Measurements from ENCODE around the gene ICE2.

The ICE2 gene

GRCh38 chr15:60418096-60418495 lies 60.8 kb downstream of the ICE2 start:
- no peaks in the 10 kb centered on the region for H3K9me2 ChIP-seq (replicated peaks; ENCODE audit: low read depth, low read length)
- H3K9me3 ChIP-seq (ENCODE audit: insufficient read depth, low read depth, low read length) = no peaks in the 10 kb centered on the region
- no peak overlapping the region for H3K4me3 ChIP-seq (ENCODE audit: low read length, poor library complexity, severe bottlenecking)
- no peaks in the 10 kb centered on the region for H4K20me1 ChIP-seq (ENCODE audit: insufficient read depth, low read length, poor library complexity, severe bottlenecking)
- no peak overlapping the region for H3K4me2 ChIP-seq (ENCODE audit: low read depth, low read length, poor library complexity, severe bottlenecking)
- H3K27me3 ChIP-seq (ENCODE audit: insufficient read depth, low read length, poor library complexity, severe bottlenecking) = no peaks in the 10 kb centered on the region
- no peak overlapping the region for H3K9ac ChIP-seq (ENCODE audit: low read depth, low read length, poor library complexity, severe bottlenecking)
- no peaks in the 10 kb centered on the region for H3K4me1 ChIP-seq (ENCODE audit: insufficient read depth, low read length, poor library complexity, severe bottlenecking)
- H3K79me2 ChIP-seq (ENCODE audit: insufficient read depth, low read length) = no peaks in the 10 kb centered on the region
- no peaks in the 10 kb centered on the region for H3K36me3 ChIP-seq (ENCODE audit: insufficient read depth, low read length)
- TF ChIP-seq CTCF (conservative IDR thresholded peaks at IDR 0.05; ENCODE audit: low read length) = no peak
- TF ChIP-seq EZH2phosphoT487 (IDR thresholded peaks at IDR 0.05; ENCODE audit: borderline replicate concordance) = no peak
- no peak overlapping the region for H2AFZ ChIP-seq (ENCODE audit: low read length)
- no peaks in the 10 kb centered on the region for H3F3A ChIP-seq (ENCODE audit: low read depth)

GRCh38 chr15:60417112-60417511 lies 61.8 kb downstream of the ICE2 start:
- H3K4me1 ChIP-seq (ENCODE audit: insufficient read depth, low read length, poor library complexity, severe bottlenecking) = no peaks in the 10 kb centered on the region
- no peak overlapping the region for H3K4me2 ChIP-seq (ENCODE audit: low read depth, low read length, poor library complexity, severe bottlenecking)
- no peak overlapping the region for H3K9ac ChIP-seq (ENCODE audit: low read depth, low read length, poor library complexity, severe bottlenecking)
- no peaks in the 10 kb centered on the region for H3K79me2 ChIP-seq (ENCODE audit: insufficient read depth, low read length)
- H3K27me3 ChIP-seq (ENCODE audit: insufficient read depth, low read length, poor library complexity, severe bottlenecking) = no peaks in the 10 kb centered on the region
- no peak overlapping the region for H2AFZ ChIP-seq (ENCODE audit: low read length)
- H3F3A ChIP-seq (ENCODE audit: low read depth) = no peaks in the 10 kb centered on the region
- TF ChIP-seq CTCF (conservative IDR thresholded peaks at IDR 0.05; ENCODE audit: low read length) (no peak), EZH2phosphoT487 (IDR thresholded peaks at IDR 0.05; ENCODE audit: borderline replicate concordance) (no peak)
- no peaks in the 10 kb centered on the region for H3K36me3 ChIP-seq (ENCODE audit: insufficient read depth, low read length)
- no peak overlapping the region for H3K4me3 ChIP-seq (ENCODE audit: low read length, poor library complexity, severe bottlenecking)
- no peaks in the 10 kb centered on the region for H3K9me3 ChIP-seq (ENCODE audit: insufficient read depth, low read depth, low read length)
- no peaks in the 10 kb centered on the region for H4K20me1 ChIP-seq (ENCODE audit: insufficient read depth, low read length, poor library complexity, severe bottlenecking)
- no peaks in the 10 kb centered on the region for H3K9me2 ChIP-seq (replicated peaks; ENCODE audit: low read depth, low read length)

DNA sequence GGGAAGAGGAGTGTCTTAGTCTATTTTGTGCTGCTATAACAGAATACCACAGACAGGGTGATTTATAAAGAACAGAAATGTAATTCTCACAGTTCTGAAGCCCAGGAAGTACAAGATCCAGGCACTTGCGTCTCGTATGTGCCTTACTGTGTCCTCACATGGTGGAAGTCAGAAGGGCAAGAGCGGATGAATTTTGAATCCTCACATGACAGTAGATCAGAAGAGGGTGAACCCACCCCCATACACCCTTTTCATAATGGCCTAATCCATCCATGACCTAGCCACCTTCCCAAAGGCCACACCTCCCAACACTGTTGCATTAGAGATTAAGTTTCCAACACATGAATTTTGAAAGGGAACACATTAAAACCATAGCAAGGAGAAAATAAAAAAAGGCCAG lies 62.5 kb downstream of the ICE2 start:
- no peaks in the 10 kb centered on the region for H3K79me2 ChIP-seq (ENCODE audit: insufficient read depth, low read length)
- H2AFZ ChIP-seq (ENCODE audit: low read length) = no peak overlapping the region
- H3K4me2 ChIP-seq (ENCODE audit: low read depth, low read length, poor library complexity, severe bottlenecking) = no peak overlapping the region
- H3K9ac ChIP-seq (ENCODE audit: low read depth, low read length, poor library complexity, severe bottlenecking) = no peak overlapping the region
- H3K4me1 ChIP-seq (ENCODE audit: insufficient read depth, low read length, poor library complexity, severe bottlenecking) = no peaks in the 10 kb centered on the region
- no peaks in the 10 kb centered on the region for H3K9me3 ChIP-seq (ENCODE audit: insufficient read depth, low read depth, low read length)
- no peaks in the 10 kb centered on the region for H3K9me2 ChIP-seq (replicated peaks; ENCODE audit: low read depth, low read length)
- H3K4me3 ChIP-seq (ENCODE audit: low read length, poor library complexity, severe bottlenecking) = no peak overlapping the region
- TF ChIP-seq EZH2phosphoT487 (IDR thresholded peaks at IDR 0.05; ENCODE audit: borderline replicate concordance) (no peak), CTCF (conservative IDR thresholded peaks at IDR 0.05; ENCODE audit: low read length) (no peak)
- no peaks in the 10 kb centered on the region for H3K36me3 ChIP-seq (ENCODE audit: insufficient read depth, low read length)
- no peaks in the 10 kb centered on the region for H3K27me3 ChIP-seq (ENCODE audit: insufficient read depth, low read length, poor library complexity, severe bottlenecking)
- no peaks in the 10 kb centered on the region for H4K20me1 ChIP-seq (ENCODE audit: insufficient read depth, low read length, poor library complexity, severe bottlenecking)
- H3F3A ChIP-seq (ENCODE audit: low read depth) = no peaks in the 10 kb centered on the region

Data from Loucy (cell line).